Measurements from ENCODE around the gene ASAP3. TPM values are rescaled to one million over a fixed set of nuclear protein-coding genes. Genes with fewer than 3 reads are reported as not detected.

Gene ASAP3
- total and polyA plus RNA-seq, 2 of the 13 experiments (the other 11 are each of a cell fraction or from before 2014, with no cell fraction given), result 32.6 to 37.0 TPM

DNA sequence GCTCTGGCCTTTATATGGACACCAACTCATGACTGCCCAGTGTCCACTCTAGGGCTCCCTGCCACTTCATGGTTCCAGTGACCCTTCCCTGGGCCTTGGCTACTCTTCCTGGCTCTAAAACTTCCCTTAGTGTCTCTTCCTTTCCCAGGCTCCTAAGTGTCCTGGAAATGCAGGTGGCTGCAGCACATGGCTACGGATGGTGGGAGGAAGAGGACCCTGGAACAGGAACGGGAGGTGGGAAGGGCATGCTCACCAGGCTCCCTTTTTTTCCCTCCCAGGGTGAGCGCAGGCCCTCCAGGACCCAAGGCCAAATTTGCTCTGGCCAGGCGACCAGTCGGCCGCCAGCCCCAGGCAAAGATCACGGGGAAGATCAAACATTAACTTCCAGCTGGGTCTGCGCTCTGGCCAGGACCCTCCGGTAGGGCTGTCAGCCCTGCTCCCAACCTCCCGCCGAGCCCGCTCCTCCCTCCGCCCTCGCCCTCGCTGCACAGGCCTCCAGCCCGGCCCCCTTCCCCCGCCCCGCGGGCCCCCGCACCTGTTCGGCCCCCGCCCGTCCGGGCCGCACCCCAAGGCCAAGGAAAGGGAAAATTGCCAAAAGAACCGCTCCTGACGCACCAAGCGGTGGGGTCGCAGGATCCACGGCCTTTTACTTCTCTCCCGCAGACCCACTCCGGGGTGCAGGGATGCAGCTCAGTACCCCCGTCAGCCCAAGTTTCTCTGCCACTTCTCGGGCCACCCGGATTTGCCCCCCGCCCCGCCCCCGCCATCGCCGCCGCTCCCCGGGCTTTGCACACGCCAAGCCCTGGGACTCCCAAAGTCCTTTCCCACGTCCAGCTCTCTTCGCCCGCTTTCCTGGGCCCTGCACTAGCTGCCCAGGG is 60.3 kb downstream of the ASAP3 start (continued):
- TF ChIP-seq SNAPC4 (CRISPR knock-in tag; IDR thresholded peaks at IDR 0.05) (0 out of 2 replicates have a peak, but pooled peaks have one; percentile 37), ZSCAN21 (CRISPR knock-in tag; IDR thresholded peaks at IDR 0.05; ENCODE audit: borderline replicate concordance) (peak; percentile 34; the same call in 1 of the 2 replicates), RXRB (CRISPR knock-in tag; IDR thresholded peaks at IDR 0.05; ENCODE audit: borderline replicate concordance) (peak; percentile 56), ZFY (CRISPR knock-in tag; IDR thresholded peaks at IDR 0.05) (peak; percentile 74)
- TF ChIP-seq, protein P1, sequence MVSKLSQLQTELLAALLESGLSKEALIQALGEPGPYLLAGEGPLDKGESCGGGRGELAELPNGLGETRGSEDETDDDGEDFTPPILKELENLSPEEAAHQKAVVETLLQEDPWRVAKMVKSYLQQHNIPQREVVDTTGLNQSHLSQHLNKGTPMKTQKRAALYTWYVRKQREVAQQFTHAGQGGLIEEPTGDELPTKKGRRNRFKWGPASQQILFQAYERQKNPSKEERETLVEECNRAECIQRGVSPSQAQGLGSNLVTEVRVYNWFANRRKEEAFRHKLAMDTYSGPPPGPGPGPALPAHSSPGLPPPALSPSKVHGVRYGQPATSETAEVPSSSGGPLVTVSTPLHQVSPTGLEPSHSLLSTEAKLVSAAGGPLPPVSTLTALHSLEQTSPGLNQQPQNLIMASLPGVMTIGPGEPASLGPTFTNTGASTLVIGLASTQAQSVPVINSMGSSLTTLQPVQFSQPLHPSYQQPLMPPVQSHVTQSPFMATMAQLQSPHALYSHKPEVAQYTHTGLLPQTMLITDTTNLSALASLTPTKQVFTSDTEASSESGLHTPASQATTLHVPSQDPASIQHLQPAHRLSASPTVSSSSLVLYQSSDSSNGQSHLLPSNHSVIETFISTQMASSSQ (IDR thresholded peaks at IDR 0.05; ENCODE audit: low read depth), result peak; percentile 86
- TF ChIP-seq, protein P1 (CRISPR knock-in tag; IDR thresholded peaks at IDR 0.05; ENCODE audit: borderline replicate concordance), result peak; percentile 94
- TF ChIP-seq, protein P2, sequence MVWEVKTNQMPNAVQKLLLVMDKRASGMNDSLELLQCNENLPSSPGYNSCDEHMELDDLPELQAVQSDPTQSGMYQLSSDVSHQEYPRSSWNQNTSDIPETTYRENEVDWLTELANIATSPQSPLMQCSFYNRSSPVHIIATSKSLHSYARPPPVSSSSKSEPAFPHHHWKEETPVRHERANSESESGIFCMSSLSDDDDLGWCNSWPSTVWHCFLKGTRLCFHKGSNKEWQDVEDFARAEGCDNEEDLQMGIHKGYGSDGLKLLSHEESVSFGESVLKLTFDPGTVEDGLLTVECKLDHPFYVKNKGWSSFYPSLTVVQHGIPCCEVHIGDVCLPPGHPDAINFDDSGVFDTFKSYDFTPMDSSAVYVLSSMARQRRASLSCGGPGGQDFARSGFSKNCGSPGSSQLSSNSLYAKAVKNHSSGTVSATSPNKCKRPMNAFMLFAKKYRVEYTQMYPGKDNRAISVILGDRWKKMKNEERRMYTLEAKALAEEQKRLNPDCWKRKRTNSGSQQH (CRISPR knock-in tag; IDR thresholded peaks at IDR 0.05; ENCODE audit: low read depth), result 0 out of 2 replicates have a peak, but pooled peaks have one; percentile 31

Measured in HepG2 (cell line).